Stomach (tissue), 9 donors: Measurements from ENCODE around the gene ZNF224. TPM values are rescaled to one million over a fixed set of nuclear protein-coding genes. Genes with fewer than 3 reads are reported as not detected.

Experiments
- DNase-seq, 2 donors: peaks; one replicate each; pipeline versions ENCODE4 v3.0.0 to v3.0.0-alpha.2; 2013 to 2019
- H3K27ac ChIP-seq, 5 donors: fragments of 200-600 bp in 4 of 5; sonication (generic) in 4 of 5; one replicate each; pipeline ENCODE4 v1.5.1; 2013 to 2019; ENCODE audit warnings: mild to moderate bottlenecking in 1 of 5, moderate library complexity in 1 of 5
- H3K27me3 ChIP-seq, 3 donors: fragments of 200-600 bp; sonication (generic); one replicate each; pipeline ENCODE4 v1.5.1; 2017 to 2019; ENCODE audit warnings: mixed run types in 1 of 3
- H3K36me3 ChIP-seq, 4 donors: fragments of 200-600 bp; sonication (generic); 1 replicate in 3 of 4; 2 replicates in 1 of 4; pipeline ENCODE4 v1.5.1; 2016 to 2019
- H3K4me1 ChIP-seq, 4 donors: fragments of 200-600 bp; sonication (generic); one replicate each; pipeline ENCODE4 v1.5.1; 2016 to 2019
- H3K4me3 ChIP-seq, 4 donors: fragments of 200-600 bp; sonication (generic) in 3 of 4; one replicate each; pipeline ENCODE4 v1.5.1; 2016 to 2019; ENCODE audit warnings: mild to moderate bottlenecking in 1 of 4
- H3K9me3 ChIP-seq, 4 donors: fragments of 200-600 bp; sonication (generic); one replicate each; pipeline ENCODE4 v1.5.1; 2016 to 2019
- EP300 ChIP-seq: sonication (generic); formaldehyde crosslinking; IDR thresholded peaks from one replicate; pipeline ENCODE4 v1.6.1; 2017; ENCODE audit warnings: antibody characterized with exemption
- POLR2A ChIP-seq, 4 donors: fragments of 450-650 bp; IDR thresholded peaks; one replicate each; pipeline ENCODE4 v1.6.1; 2016; ENCODE audit warnings: antibody characterized with exemption in 4 of 4, control low read depth in 2 of 4, mild to moderate bottlenecking in 1 of 4, moderate library complexity in 1 of 4
- POLR2AphosphoS5 ChIP-seq, 3 donors: sonication (generic); formaldehyde crosslinking; IDR thresholded peaks; one replicate each; pipeline ENCODE4 v1.6.1; 2016; ENCODE audit warnings: antibody characterized with exemption in 3 of 3
- WGBS, 5 donors: extraction: QIAGEN DNeasy Blood & Tissue Kit in 3 of 5; methylation state at CpG; one replicate each; pipeline versions ENCODE4 v1.1.5 to v1.1.7; 2013 to 2018; 5-methylcytosine and 5-hydroxymethylcytosine counted together
- intact Hi-C: fragments of 100-400 bp; cut with DNase I; formaldehyde crosslinking; loops from one replicate; pipeline ENCODE4 v1.15.1; 2023; ENCODE audit warnings: low total_unique reads
- polyA plus RNA-seq, 3 donors: library from polyadenylated mRNA; stranded (reverse); fragments of 200-250 nt; gene quantifications; one replicate each; pipeline ENCODE4 v1.2.3, GENCODE V29; 2013
- total RNA-seq, 5 donors: library from RNA; depleted of rRNA; stranded (reverse); fragments of >200 nt; gene quantifications; one replicate each; pipeline versions ENCODE4 v1.1.0 to v1.2.3, GENCODE V29; 2014 to 2016
- TF ChIP-seq, protein P1 (sequence below), 7 experiments: fragments of 450-650 bp in 4 of 7; fragments of 200-600 bp in 3 of 7; sonication (generic) in 3 of 7; IDR thresholded peaks; one replicate each; pipeline ENCODE4 v1.5.1; 2016 to 2019; ENCODE audit warnings: antibody characterized with exemption in 7 of 7, control low read depth in 2 of 7, mild to moderate bottlenecking in 1 of 7
- donor health status: healthy with polysubstance abuse.
- donor health status: Bipolar disorder and iron deficiency.
- donor health status: healthy.

The ZNF224 gene
- total and polyA plus RNA-seq, 8 donors = 6.9 to 54.0 (median 16.3) TPM

DNA sequence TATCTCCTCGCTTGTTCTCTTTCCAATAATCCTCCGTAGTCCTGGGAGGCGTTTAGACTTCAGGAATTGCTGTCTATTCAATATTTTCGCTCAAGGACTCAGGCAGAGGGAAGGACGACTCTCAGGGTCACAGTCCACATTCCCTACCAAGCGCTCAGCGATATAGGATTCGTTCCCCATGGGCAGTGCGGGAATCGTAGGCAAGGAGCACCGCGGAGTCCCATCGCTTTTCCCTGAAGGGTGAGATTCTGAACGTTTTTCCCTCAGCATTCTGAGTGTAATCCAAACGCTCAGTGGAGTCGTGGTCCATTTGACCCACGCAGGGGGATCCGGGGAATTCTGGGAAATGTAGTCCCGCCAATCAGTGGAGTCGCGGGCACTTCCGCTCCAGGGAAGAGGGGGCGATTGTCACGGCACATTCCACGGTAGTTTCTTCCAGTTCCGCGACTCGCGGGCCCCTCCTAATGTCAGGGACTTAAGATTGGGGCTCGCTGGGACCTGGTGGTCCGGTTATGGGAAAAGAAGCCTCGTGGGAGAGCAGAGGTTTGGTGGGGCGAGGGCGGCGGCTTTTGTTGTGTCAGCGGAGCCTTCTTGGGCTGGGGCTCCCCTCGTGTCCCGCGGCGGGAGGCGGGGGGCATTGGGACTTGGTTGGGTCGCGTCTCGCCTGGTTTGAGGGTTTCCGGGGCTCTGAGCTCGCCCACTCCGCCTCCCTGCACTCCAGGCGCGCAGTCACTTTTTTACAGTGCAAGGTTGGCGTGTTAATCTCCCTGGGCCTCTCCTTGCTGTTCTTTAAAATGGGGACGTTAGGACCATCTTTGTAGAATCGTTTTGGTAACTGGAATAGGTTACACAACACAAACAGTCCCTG is 47.3 kb downstream of the ZNF224 start, which contains the start of gene ZNF234:
Gene ZNF234, plus strand, starts transcription at position 364 of the 868 bp plus-strand sequence. CDS start 3,079 bp downstream, outside the sequence.
- Histone ChIP-seq H3K27ac (peak within 1 kb of the TSS; percentile 71 to 84 (median 79)), H3K9me3 (peaks cover 0 to 3% (median 0%) of the 10 kb centered on the region in 4 donors), H3K36me3 (peaks cover 5 to 26% (median 25%) of the 10 kb centered on the region in 4 donors), H3K4me3 (peak within 1 kb of the TSS; percentile 87 to 97 (median 91)), H3K27me3 (no peaks in the 10 kb centered on the region), H3K4me1 (peaks cover 13 to 25% (median 22%) of the 10 kb centered on the region in 4 donors)
- TF ChIP-seq POLR2AphosphoS5 (IDR thresholded peaks at IDR 0.05) = peak; percentile 26 to 72 (median 44)
- TF ChIP-seq, protein P1, sequence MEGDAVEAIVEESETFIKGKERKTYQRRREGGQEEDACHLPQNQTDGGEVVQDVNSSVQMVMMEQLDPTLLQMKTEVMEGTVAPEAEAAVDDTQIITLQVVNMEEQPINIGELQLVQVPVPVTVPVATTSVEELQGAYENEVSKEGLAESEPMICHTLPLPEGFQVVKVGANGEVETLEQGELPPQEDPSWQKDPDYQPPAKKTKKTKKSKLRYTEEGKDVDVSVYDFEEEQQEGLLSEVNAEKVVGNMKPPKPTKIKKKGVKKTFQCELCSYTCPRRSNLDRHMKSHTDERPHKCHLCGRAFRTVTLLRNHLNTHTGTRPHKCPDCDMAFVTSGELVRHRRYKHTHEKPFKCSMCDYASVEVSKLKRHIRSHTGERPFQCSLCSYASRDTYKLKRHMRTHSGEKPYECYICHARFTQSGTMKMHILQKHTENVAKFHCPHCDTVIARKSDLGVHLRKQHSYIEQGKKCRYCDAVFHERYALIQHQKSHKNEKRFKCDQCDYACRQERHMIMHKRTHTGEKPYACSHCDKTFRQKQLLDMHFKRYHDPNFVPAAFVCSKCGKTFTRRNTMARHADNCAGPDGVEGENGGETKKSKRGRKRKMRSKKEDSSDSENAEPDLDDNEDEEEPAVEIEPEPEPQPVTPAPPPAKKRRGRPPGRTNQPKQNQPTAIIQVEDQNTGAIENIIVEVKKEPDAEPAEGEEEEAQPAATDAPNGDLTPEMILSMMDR (IDR thresholded peaks at IDR 0.05) = no peak
- TF ChIP-seq EP300 = no peak
- WGBS, 5 donors = 0 to 5% (median 0%) methylated on average over 46 to 52 of the region's 52 CpGs
- intact Hi-C loops = no loop called here
- DNase-seq = peak; percentile 75 to 95

DNA sequence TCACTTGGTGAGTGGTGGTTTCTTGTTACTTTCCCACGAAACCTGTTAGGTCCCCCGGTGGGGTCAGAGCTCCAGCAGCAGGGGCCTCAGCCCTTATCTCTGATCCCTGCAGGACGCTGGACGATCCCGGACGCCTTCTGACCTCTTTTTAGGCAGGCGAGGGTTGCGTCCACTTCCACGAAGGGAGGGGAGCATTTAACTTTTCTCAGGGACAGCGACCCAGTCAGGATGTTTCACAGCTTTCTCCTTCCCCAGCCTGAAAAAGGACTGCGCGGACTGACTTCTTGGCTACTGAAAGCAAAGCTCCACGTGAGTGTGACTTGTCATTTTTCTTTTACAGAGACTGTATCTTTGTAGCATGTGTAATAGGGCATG is 47.9 kb downstream of the ZNF224 start:
- H3K9me3 ChIP-seq = peaks cover 0 to 3% (median 0%) of the 10 kb centered on the region in 4 donors
- H3K4me3 ChIP-seq = peak overlapping the region; percentile 87 to 97 (median 91)
- peaks cover 7 to 32% (median 31%) of the 10 kb centered on the region in 4 donors for H3K36me3 ChIP-seq
- peak in 1 of 2 donors; percentile 31 for DNase-seq
- 3 to 10% (median 6%) methylated on average over 13 of the region's 13 CpGs for WGBS, 5 donors
- H3K27ac ChIP-seq = peak overlapping the region in 4 of 5 donors; percentile 75 to 84 (median 82)
- intact Hi-C loops = no loop called here
- no peaks in the 10 kb centered on the region for H3K27me3 ChIP-seq
- TF ChIP-seq EP300 (no peak), POLR2A (IDR thresholded peaks at IDR 0.05) (no peak), POLR2AphosphoS5 (IDR thresholded peaks at IDR 0.05) (no peak)
- TF ChIP-seq, protein P1 (IDR thresholded peaks at IDR 0.05) = no peak
- peaks cover 13 to 25% (median 22%) of the 10 kb centered on the region in 4 donors for H3K4me1 ChIP-seq

DNA sequence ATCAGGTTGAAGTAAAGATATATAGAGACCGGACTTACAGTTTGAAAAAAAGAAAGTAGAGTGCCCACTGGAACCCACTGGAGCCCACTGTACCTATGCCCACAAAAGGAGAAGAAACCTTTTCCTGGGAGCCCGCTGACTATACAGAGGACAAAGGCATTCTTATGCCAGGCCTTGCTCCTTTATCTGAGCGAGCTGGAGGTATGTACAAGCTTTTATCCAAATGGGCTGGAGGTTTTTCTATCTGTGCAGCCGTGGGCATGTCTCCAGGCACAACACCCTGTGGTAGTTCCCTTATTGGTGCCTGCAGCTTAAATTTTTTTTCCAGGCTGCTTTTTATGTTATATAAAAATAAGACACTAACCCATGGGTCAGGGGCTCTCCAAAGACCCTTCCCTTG is 55.6 kb downstream of the ZNF224 start:
- Histone ChIP-seq H3K4me1 (no peaks in the 10 kb centered on the region), H3K27ac (no peak overlapping the region), H3K4me3 (no peak overlapping the region), H3K36me3 (peaks cover 58 to 100% (median 100%) of the 10 kb centered on the region in 4 donors), H3K27me3 (no peaks in the 10 kb centered on the region), H3K9me3 (peaks cover 0 to 52% (median 49%) of the 10 kb centered on the region in 4 donors)
- TF ChIP-seq POLR2A (IDR thresholded peaks at IDR 0.05) (no peak), POLR2AphosphoS5 (IDR thresholded peaks at IDR 0.05) (no peak), EP300 (no peak)
- TF ChIP-seq, protein P1 (IDR thresholded peaks at IDR 0.05) = no peak
- DNase-seq = no peak
- WGBS, 5 donors = 89 to 99% (median 97%) methylated on average over 4 of the region's 4 CpGs
- intact Hi-C loops = no loop called here

DNA sequence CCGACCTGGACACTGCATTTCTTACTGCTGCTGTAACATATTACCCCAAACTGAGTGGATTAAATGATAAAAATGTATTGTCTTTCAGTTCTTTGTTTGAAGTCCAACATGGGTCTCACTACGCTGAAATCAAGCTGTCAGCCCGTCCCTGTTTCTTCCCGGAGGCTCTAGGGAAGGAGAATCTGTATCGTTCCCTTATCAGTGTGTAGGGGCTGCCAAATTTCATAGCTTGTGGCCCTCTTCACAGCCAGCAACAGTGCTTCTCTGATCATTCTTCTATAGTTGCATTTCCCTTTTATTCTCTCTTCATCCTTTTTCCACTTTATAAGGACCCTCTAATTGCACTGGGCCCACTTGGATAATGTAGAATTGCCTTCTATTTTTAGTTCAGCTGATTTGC is 57.3 kb downstream of the ZNF224 start:
- Histone ChIP-seq H3K36me3 (peaks cover 62 to 100% (median 100%) of the 10 kb centered on the region in 4 donors), H3K27ac (no peak overlapping the region), H3K27me3 (no peaks in the 10 kb centered on the region), H3K4me1 (no peaks in the 10 kb centered on the region), H3K4me3 (no peak overlapping the region), H3K9me3 (peaks cover 12 to 69% (median 65%) of the 10 kb centered on the region in 4 donors)
- 96 to 98% (median 97%) methylated on average over 5 of the region's 5 CpGs for WGBS, 5 donors
- intact Hi-C loops = no loop called here
- no peak for TF ChIP-seq EP300
- TF ChIP-seq POLR2AphosphoS5 (IDR thresholded peaks at IDR 0.05) = no peak
- TF ChIP-seq, protein P1 (IDR thresholded peaks at IDR 0.05) = no peak
- no peak for TF ChIP-seq POLR2A (IDR thresholded peaks at IDR 0.05)
- DNase-seq = no peak
